ENCODE data around the gene RBMS3. TPM values are rescaled to one million over a fixed set of nuclear protein-coding genes. Genes with fewer than 3 reads are reported as not detected.

RBMS3 gene
- total and polyA plus RNA-seq, 2 of the 8 experiments (the other 6 are each of a cell fraction or from before 2014, with no cell fraction given), result 3.7 to 6.9 TPM

DNA sequence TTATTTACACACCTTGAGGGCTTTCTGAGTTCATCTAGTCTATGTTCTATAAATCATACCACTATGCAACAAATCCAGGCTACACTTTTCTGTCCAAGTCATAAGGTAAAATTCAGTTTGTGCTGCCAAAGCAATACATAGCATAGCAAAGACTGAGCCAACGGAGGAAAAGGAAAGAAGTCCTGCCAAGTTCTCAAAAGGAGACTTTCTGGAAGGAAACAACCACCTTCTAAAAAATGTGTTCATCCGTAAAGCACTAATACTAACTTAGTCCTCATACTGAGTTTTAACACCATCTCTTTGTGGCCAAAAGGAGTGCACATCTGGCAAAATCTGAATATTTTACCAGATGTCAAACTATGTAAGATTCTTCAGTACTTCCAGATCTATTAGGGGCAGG lies 620.2 kb downstream of the RBMS3 start:
- no peak overlapping the region for H3K4me3 ChIP-seq (ENCODE audit: extremely low read depth in 1 of 4, insufficient read depth in 2 of 4, low read depth in 3 of 4, low read length in 4 of 4)
- H4K5ac ChIP-seq (ENCODE audit: insufficient read length, low read depth, low read length), result no peak overlapping the region
- H3K27me3 ChIP-seq (replicated peaks in 1 of 4; ENCODE audit: control insufficient read depth in 3 of 4, extremely low read depth in 1 of 4, insufficient read depth in 3 of 4, low read length in 3 of 4), result no peaks in the 10 kb centered on the region
- no peak for TF ChIP-seq CEBPB (IDR thresholded peaks at IDR 0.05; ENCODE audit: low read depth, low read length)
- no peak for TF ChIP-seq SP1 (IDR thresholded peaks at IDR 0.05; ENCODE audit: low read depth, low read length)
- TF ChIP-seq CTBP2 (IDR thresholded peaks at IDR 0.05; ENCODE audit: borderline replicate concordance, insufficient read depth, insufficient read length, low read length), result no peak
- TF ChIP-seq, protein P1, sequence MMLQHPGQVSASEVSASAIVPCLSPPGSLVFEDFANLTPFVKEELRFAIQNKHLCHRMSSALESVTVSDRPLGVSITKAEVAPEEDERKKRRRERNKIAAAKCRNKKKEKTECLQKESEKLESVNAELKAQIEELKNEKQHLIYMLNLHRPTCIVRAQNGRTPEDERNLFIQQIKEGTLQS (IDR thresholded peaks at IDR 0.05; ENCODE audit: insufficient read depth, low read depth, low read length), result no peak
- TF ChIP-seq NANOG (IDR thresholded peaks at IDR 0.05; ENCODE audit: insufficient read depth, low read depth, low read length, poor library complexity, severe bottlenecking), result no peak
- TF ChIP-seq CREB1 (IDR thresholded peaks at IDR 0.05), result no peak
- no peak for TF ChIP-seq USF2 (IDR thresholded peaks at IDR 0.05; ENCODE audit: low read length)
- no peak for TF ChIP-seq PHF8 (conservative IDR thresholded peaks at IDR 0.05; ENCODE audit: low read depth, low read length)
- TF ChIP-seq SUZ12 (IDR thresholded peaks at IDR 0.05; ENCODE audit: low read length), result no peak
- FAIRE-seq, result no peak
- H2BK5ac ChIP-seq (ENCODE audit: low read depth, low read length), result no peak overlapping the region
- H4K91ac ChIP-seq (replicated peaks; ENCODE audit: insufficient read length, low read length), result no peak overlapping the region
- H3K9ac ChIP-seq (replicated peaks in 1 of 4; ENCODE audit: extremely low read depth in 1 of 4, low read depth in 3 of 4, low read length in 3 of 4), result no peak overlapping the region
- H2AFZ ChIP-seq (ENCODE audit: low read length), result no peak overlapping the region
- H3K36me3 ChIP-seq (ENCODE audit: control insufficient read depth in 2 of 4, insufficient read depth in 4 of 4, low read length in 3 of 4), result no peaks in the 10 kb centered on the region
- H3K27ac ChIP-seq (ENCODE audit: low read depth, low read length), result no peak overlapping the region
- no peaks in the 10 kb centered on the region for H4K20me1 ChIP-seq (replicated peaks in 1 of 2; ENCODE audit: control insufficient read depth in 1 of 2, insufficient read depth in 2 of 2, low read length in 2 of 2)
- no peaks in the 10 kb centered on the region for H3K79me1 ChIP-seq (ENCODE audit: low read depth, low read length)
- no peak overlapping the region for H3K18ac ChIP-seq (ENCODE audit: extremely low read depth, low read length)
- H2BK20ac ChIP-seq (ENCODE audit: low read length), result no peak overlapping the region
- no peak overlapping the region for H2BK120ac ChIP-seq (replicated peaks; ENCODE audit: low read depth, low read length)
- no peak for DNase-seq (ENCODE audit: low read depth in 1 of 2, low spot score in 2 of 2)
- no peaks in the 10 kb centered on the region for H3K4me1 ChIP-seq (replicated peaks in 1 of 4; ENCODE audit: control insufficient read depth in 3 of 4, insufficient read depth in 4 of 4, low read length in 3 of 4)
- POLR2A ChIA-PET (ENCODE audit: partially characterized antibody), result no interaction called here
- H2AK5ac ChIP-seq (ENCODE audit: low read depth, low read length), result no peak overlapping the region
- no peak overlapping the region for H3K14ac ChIP-seq (ENCODE audit: insufficient read length)
- no peak overlapping the region for H2BK15ac ChIP-seq (ENCODE audit: low read length)
- H3K79me2 ChIP-seq (ENCODE audit: control insufficient read depth in 1 of 2, insufficient read depth in 2 of 2, low read length in 2 of 2), result no peaks in the 10 kb centered on the region
- no peak overlapping the region for H3K4ac ChIP-seq (replicated peaks; ENCODE audit: insufficient read length, low read depth, low read length)
- no peak overlapping the region for H4K8ac ChIP-seq (ENCODE audit: extremely low read depth, insufficient read depth, low read length)
- no peak overlapping the region for H3K4me2 ChIP-seq (ENCODE audit: insufficient read depth in 1 of 2, low read depth in 2 of 2, low read length in 2 of 2)
- H3K9me3 ChIP-seq (ENCODE audit: insufficient read depth in 2 of 2, low read depth in 1 of 2, low read length in 1 of 2), result no peaks in the 10 kb centered on the region
- 100% methylated on average over 2 of the region's 2 CpGs; no CpG with 5 or more reads in 1 of the 2 experiments for whole genome bisulfite sequencing, 2 experiments (ENCODE audit: extremely low coverage in 1 of 2, insufficient coverage in 1 of 2, insufficient read length in 1 of 2, insufficient replicate concordance in 2 of 2, low coverage in 1 of 2, low lambda C conversion rate in 2 of 2, missing lambda C conversion rate in 1 of 2)
- no peak overlapping the region for H2BK12ac ChIP-seq (ENCODE audit: low read depth, low read length)
- CTCF ChIA-PET (ENCODE audit: partially characterized antibody), result interaction anchor here (0.5 to 1.7 kb wide), 2 partner anchors 20 to 52 kb away, joined by 3 to 5 read pairs; no protein-coding TSS in a partner anchor
- no peaks in the 10 kb centered on the region for H3K23me2 ChIP-seq (ENCODE audit: low read depth, low read length)
- no peak overlapping the region for H3K23ac ChIP-seq (ENCODE audit: insufficient read length)
- no peak overlapping the region for H3K56ac ChIP-seq (replicated peaks; ENCODE audit: insufficient read length, low read depth, low read length)
